Tibial nerve (tissue), 4 donors: ENCODE data around the gene LRRC46. TPM values are rescaled to one million over a fixed set of nuclear protein-coding genes. Genes with fewer than 3 reads are reported as not detected.

Experiments
- DNase-seq, 2 donors: peaks; one replicate each; pipeline ENCODE4 v3.0.0-alpha.2; 2019; ENCODE audit warnings: low spot score in 2 of 2
- H3K27ac ChIP-seq, 4 donors: fragments of 200-600 bp; sonication (generic) in 3 of 4; one replicate each; pipeline ENCODE4 v1.5.1; 2017 to 2019; ENCODE audit warnings: mild to moderate bottlenecking in 1 of 4
- H3K27me3 ChIP-seq, 2 donors: fragments of 200-600 bp; sonication (generic) in 1 of 2; one replicate each; pipeline versions ENCODE4 v1.5.1 to v1.6.0; 2017 to 2019
- H3K36me3 ChIP-seq, 3 donors: fragments of 200-600 bp; sonication (generic); one replicate each; pipeline ENCODE4 v1.5.1; 2018 to 2019
- H3K4me1 ChIP-seq, 4 donors: fragments of 200-600 bp; sonication (generic) in 3 of 4; one replicate each; pipeline ENCODE4 v1.5.1; 2017 to 2019
- H3K4me3 ChIP-seq, 4 donors: fragments of 200-600 bp; sonication (generic) in 3 of 4; one replicate each; pipeline ENCODE4 v1.5.1; 2017 to 2019; ENCODE audit warnings: mild to moderate bottlenecking in 1 of 4, moderate library complexity in 1 of 4
- H3K9me3 ChIP-seq, 4 donors: fragments of 200-600 bp; sonication (generic) in 3 of 4; one replicate each; pipeline ENCODE4 v1.5.1; 2017 to 2019
- EP300 ChIP-seq, 2 donors: sonication (generic); formaldehyde crosslinking; IDR thresholded peaks; one replicate each; pipeline ENCODE4 v1.6.1; 2017; ENCODE audit warnings: antibody characterized with exemption in 2 of 2, mild to moderate bottlenecking in 1 of 2
- POLR2A ChIP-seq, 2 donors: fragments of 450-650 bp; IDR thresholded peaks; one replicate each; pipeline ENCODE4 v1.6.1; 2017; ENCODE audit warnings: antibody characterized with exemption in 2 of 2, mild to moderate bottlenecking in 2 of 2, moderate library complexity in 2 of 2
- WGBS, 2 donors: methylation state at CpG; one replicate each; pipeline ENCODE4 v1.1.5; 2018; 5-methylcytosine and 5-hydroxymethylcytosine counted together
- total RNA-seq, 4 donors: library from RNA; depleted of rRNA; stranded (reverse); fragments of >200 nt; gene quantifications; one replicate each; pipeline ENCODE4 v1.1.0, GENCODE V29; 2016
- TF ChIP-seq, protein P1 (sequence below), 5 experiments: fragments of 200-600 bp in 3 of 5; fragments of 450-650 bp in 2 of 5; sonication (generic) in 3 of 5; IDR thresholded peaks; one replicate each; pipeline ENCODE4 v1.5.1; 2016 to 2019; ENCODE audit warnings: antibody characterized with exemption in 5 of 5, mild to moderate bottlenecking in 3 of 5, moderate library complexity in 2 of 5

The LRRC46 gene
- total RNA-seq, 4 donors from 2014 or later = 0.60 TPM; not detected in 3

DNA sequence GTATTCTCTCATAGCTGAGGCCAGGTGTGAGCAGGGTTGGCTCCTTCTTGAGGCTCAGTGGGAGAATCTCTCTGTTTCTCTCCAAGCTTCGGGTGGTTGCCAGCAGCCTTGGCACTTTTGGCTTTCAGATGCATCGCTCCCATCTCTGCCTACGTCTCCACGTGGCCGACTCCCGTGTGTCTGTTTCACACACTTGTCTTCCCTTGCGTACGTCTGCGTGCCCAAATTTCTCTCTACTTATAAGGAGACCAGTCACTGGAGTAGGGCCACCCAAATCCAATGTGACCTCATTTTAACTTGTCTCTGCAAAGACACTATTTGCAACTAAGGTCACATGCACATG lies 24.6 kb upstream of the LRRC46 start:
- peaks cover 0 to 18% (median 3%) of the 10 kb centered on the region in 4 donors for H3K4me1 ChIP-seq
- peaks cover 0 to 55% (median 21%) of the 10 kb centered on the region in 3 donors for H3K36me3 ChIP-seq
- DNase-seq = no peak
- no peak overlapping the region for H3K4me3 ChIP-seq
- WGBS, 2 donors = 91 to 94% methylated on average over 9 of the region's 9 CpGs
- no peaks in the 10 kb centered on the region for H3K9me3 ChIP-seq
- H3K27ac ChIP-seq = no peak overlapping the region
- TF ChIP-seq, protein P1, sequence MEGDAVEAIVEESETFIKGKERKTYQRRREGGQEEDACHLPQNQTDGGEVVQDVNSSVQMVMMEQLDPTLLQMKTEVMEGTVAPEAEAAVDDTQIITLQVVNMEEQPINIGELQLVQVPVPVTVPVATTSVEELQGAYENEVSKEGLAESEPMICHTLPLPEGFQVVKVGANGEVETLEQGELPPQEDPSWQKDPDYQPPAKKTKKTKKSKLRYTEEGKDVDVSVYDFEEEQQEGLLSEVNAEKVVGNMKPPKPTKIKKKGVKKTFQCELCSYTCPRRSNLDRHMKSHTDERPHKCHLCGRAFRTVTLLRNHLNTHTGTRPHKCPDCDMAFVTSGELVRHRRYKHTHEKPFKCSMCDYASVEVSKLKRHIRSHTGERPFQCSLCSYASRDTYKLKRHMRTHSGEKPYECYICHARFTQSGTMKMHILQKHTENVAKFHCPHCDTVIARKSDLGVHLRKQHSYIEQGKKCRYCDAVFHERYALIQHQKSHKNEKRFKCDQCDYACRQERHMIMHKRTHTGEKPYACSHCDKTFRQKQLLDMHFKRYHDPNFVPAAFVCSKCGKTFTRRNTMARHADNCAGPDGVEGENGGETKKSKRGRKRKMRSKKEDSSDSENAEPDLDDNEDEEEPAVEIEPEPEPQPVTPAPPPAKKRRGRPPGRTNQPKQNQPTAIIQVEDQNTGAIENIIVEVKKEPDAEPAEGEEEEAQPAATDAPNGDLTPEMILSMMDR (IDR thresholded peaks at IDR 0.05) = no peak
- TF ChIP-seq POLR2A (IDR thresholded peaks at IDR 0.05) (no peak), EP300 (IDR thresholded peaks at IDR 0.05) (no peak)
- H3K27me3 ChIP-seq = no peaks in the 10 kb centered on the region

DNA sequence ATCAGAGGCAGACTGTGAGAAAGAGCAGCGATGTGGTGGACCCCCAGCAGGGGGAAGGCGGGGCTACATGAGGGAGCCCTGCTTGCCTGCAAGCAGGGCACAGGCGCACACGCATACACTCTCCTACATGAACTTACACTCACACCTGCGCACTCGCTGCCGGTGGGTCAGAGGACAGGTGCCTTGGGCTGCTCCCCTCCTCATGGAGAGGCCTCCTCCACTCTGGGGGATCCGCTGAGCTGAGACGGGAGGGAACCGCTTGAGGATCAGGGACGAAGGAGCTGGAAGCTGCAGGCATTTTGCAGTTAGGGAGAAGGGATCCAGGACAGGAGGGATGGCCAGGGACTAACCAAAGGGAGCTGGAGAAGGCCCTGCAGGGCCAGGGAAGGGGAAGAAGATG lies 24.0 kb upstream of the LRRC46 start:
- no peak overlapping the region for H3K27ac ChIP-seq
- no peaks in the 10 kb centered on the region for H3K27me3 ChIP-seq
- H3K9me3 ChIP-seq = no peaks in the 10 kb centered on the region
- H3K4me1 ChIP-seq = peaks cover 0 to 18% (median 3%) of the 10 kb centered on the region in 4 donors
- no peak overlapping the region for H3K4me3 ChIP-seq
- no peak for DNase-seq
- 82 to 87% methylated on average over 10 to 11 of the region's 11 CpGs for WGBS, 2 donors
- TF ChIP-seq EP300 (IDR thresholded peaks at IDR 0.05) (no peak), POLR2A (IDR thresholded peaks at IDR 0.05) (no peak)
- TF ChIP-seq, protein P1 (IDR thresholded peaks at IDR 0.05) = no peak
- H3K36me3 ChIP-seq = peaks cover 0 to 60% (median 21%) of the 10 kb centered on the region in 3 donors

DNA sequence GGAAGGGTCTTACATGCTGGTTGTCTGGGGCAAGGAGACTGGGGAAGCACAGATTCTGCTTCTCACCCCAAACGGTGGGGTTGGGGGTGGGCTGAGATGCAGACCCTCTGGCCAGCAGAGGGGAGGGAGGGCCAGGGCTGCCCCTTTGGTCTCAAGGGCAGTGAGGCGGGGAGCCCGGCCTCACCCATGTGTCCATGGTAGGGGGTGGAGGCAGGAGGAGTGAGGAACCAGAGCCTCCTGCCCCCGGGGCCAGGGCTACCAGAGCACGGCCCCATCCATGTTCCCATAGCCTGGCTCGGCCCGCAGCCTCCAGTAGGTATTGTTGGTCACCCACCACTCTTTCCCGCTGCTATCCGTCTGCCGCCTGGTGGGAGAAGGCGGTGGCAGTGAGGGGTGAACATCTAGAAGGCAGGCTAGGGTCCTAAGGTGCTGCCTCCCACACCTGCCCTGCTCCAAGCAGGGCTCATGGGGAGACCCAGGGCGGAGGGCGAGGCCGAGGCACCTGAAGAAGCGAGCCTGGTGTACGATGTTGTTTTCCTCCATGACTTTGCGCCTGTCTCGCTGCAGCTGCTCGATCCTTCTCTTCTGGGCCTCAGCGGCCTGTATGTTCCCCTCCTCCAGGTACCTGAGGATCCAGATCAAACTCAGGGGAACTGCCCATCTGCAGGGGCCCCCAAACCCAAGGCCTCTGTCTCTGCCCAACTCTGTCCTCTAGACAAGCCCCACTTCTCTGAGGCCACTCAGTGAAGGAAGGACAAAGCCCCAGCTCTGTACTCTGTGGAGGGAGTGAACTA lies 23.2 kb upstream of the LRRC46 start:
- no peaks in the 10 kb centered on the region for H3K27me3 ChIP-seq
- DNase-seq = no peak
- H3K36me3 ChIP-seq = peaks cover 0 to 68% (median 21%) of the 10 kb centered on the region in 3 donors
- no peak overlapping the region for H3K4me3 ChIP-seq
- WGBS, 2 donors = 89 to 92% methylated on average over 20 of the region's 20 CpGs
- H3K27ac ChIP-seq = no peak overlapping the region
- H3K4me1 ChIP-seq = peaks cover 0 to 18% (median 3%) of the 10 kb centered on the region in 4 donors
- H3K9me3 ChIP-seq = no peaks in the 10 kb centered on the region
- TF ChIP-seq, protein P1 (IDR thresholded peaks at IDR 0.05) = no peak
- no peak for TF ChIP-seq EP300 (IDR thresholded peaks at IDR 0.05)
- no peak for TF ChIP-seq POLR2A (IDR thresholded peaks at IDR 0.05)

DNA sequence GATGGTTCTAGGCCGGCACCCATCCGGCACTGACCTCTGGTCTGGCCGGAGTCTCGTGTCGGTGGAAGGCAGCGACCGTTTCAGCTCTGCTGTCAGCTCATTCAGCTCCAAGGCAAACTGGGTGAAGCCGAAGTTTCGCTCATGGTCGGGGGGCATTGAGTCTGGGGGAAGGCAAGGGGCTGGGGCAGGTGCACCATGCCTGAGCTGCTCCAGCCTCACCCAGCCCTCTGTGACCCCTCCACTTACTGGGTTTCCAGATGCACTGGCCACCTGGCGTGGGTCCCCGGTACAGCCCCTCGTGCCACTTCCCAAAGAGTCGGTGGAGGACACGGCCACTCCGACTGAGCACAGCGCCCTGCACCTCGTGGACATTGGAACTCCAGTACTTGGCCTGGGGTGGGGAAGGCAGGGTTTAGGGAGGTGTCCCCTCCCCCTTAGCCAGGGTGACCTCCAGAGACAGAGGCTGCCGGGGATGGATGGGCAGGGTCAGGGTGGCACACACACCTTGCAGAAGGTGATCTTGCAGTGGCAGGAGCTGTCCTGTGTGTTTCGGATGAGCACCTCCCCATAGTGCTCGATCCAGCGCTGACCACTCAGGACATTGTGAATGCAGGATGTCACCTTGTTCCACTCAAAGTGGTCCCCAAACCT lies 22.5 kb upstream of the LRRC46 start:
- DNase-seq = no peak

More for the DNA sequence above, 22.5 kb upstream of the LRRC46 start:
- TF ChIP-seq POLR2A (IDR thresholded peaks at IDR 0.05) = no peak
- no peak for TF ChIP-seq EP300 (IDR thresholded peaks at IDR 0.05)
- TF ChIP-seq, protein P1 (IDR thresholded peaks at IDR 0.05) = no peak
- 97 to 98% methylated on average over 5 to 14 of the region's 22 CpGs for WGBS, 2 donors
- Histone ChIP-seq H3K27ac (no peak overlapping the region), H3K9me3 (no peaks in the 10 kb centered on the region), H3K4me1 (peaks cover 0 to 18% (median 3%) of the 10 kb centered on the region in 4 donors), H3K36me3 (peaks cover 0 to 75% (median 28%) of the 10 kb centered on the region in 3 donors), H3K27me3 (no peaks in the 10 kb centered on the region), H3K4me3 (no peak overlapping the region)
